Body of pancreas (tissue), 4 donors: ENCODE data around the gene GPR161. TPM values are rescaled to one million over a fixed set of nuclear protein-coding genes. Genes with fewer than 3 reads are reported as not detected.

Experiments used
- ATAC-seq: fragments of 150-250 bp; one replicate; pipeline ENCODE4 v1.9.1; 2016
- DNase-seq, 4 donors: peaks; one replicate each; pipeline ENCODE4 v3.0.0-alpha.2; 2019
- H3K27ac ChIP-seq, 4 donors: fragments of 200-600 bp; sonication (generic); 1 replicate in 3 of 4; 2 replicates in 1 of 4; pipeline versions ENCODE4 v1.5.1 to v1.6.1; 2016 to 2019; ENCODE audit warnings: mild to moderate bottlenecking in 1 of 4, mixed read lengths in 1 of 4, moderate library complexity in 1 of 4
- H3K27me3 ChIP-seq, 2 donors: fragments of 200-600 bp; sonication (generic); one replicate each; pipeline ENCODE4 v1.6.0; 2016; ENCODE audit warnings: mild to moderate bottlenecking in 1 of 2
- H3K36me3 ChIP-seq, 2 donors: fragments of 200-600 bp; sonication (generic); replicated peaks in 1 of 2; 2 replicates each; pipeline ENCODE4 v1.5.1; 2016; ENCODE audit warnings: low read depth in 2 of 2; ENCODE audit not compliant: insufficient read depth in 1 of 2
- H3K4me1 ChIP-seq: fragments of 200-600 bp; sonication (generic); one replicate; pipeline ENCODE4 v1.6.0; 2016
- H3K4me3 ChIP-seq, 2 donors: fragments of 200-600 bp; sonication (generic); 1 replicate in 1 of 2; 2 replicates in 1 of 2; pipeline ENCODE4 v1.5.1; 2016 to 2019
- H3K9me3 ChIP-seq, 3 donors: fragments of 200-600 bp; sonication (generic); 1 replicate in 2 of 3; 2 replicates in 1 of 3; pipeline ENCODE4 v1.5.1; 2016
- CTCF ChIP-seq, 7 experiments: fragments of 450-650 bp in 4 of 7; fragments of 200-600 bp in 3 of 7; sonication (generic) in 3 of 7; IDR thresholded peaks; one replicate each; pipeline ENCODE4 v1.5.1; 2016 to 2019; ENCODE audit warnings: antibody characterized with exemption in 7 of 7
- POLR2A ChIP-seq, 3 donors: fragments of 450-650 bp; IDR thresholded peaks; one replicate each; pipeline ENCODE4 v1.6.1; 2016; ENCODE audit warnings: antibody characterized with exemption in 3 of 3, mild to moderate bottlenecking in 2 of 3
- WGBS, 2 donors: methylation state at CpG; one replicate each; pipeline ENCODE4 v1.1.5; 2017; 5-methylcytosine and 5-hydroxymethylcytosine counted together
- intact Hi-C: fragments of 100-400 bp; cut with DNase I; formaldehyde crosslinking; loops from one replicate; pipeline ENCODE4 v1.15.1; 2023
- total RNA-seq, 2 donors: library from RNA; depleted of rRNA; stranded (reverse); fragments of >200 nt; gene quantifications; one replicate each; pipeline ENCODE4 v1.1.0, GENCODE V29; 2016

The GPR161 gene
- total RNA-seq, 2 donors from 2014 or later: 2.6 to 6.5 TPM

DNA sequence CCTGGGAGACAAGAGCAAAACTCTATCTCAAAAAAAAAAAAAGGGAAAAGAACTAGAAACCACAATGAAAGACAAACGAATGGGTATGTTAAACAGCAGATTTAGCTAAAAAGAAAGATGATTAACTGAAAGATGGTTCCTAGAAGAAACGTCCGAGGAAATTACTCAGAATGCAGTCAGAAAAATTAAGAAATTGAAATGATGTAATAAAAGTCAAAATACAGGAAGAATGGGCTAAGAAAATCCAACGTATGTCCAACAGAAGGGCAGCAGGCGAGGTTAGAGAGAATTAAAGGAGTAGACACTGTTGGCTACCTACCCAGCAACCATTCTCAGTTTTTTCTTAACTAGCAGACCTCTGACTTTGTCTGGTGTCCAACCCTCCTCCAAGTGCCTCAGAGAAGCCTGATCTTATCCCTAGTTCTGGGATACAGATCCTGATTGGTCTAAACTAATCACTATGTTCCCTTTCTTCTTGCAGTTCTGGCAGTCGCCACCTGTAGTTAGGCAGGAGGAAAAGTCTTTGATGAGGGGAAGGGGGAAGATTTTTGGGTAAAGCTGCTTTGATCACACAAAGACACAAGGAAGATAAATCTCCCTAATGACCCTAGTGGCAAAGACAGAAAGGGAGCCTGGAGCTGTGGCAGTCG lies 25.7 kb downstream of the GPR161 start:
- Histone ChIP-seq H3K27me3 (no peaks in the 10 kb centered on the region), H3K27ac (no peak overlapping the region), H3K9me3 (no peaks in the 10 kb centered on the region), H3K36me3 (no peaks in the 10 kb centered on the region), H3K4me3 (no peak overlapping the region), H3K4me1 (peaks cover 21% of the 10 kb centered on the region)
- DNase-seq: no peak
- 73 to 92% methylated on average over 7 of the region's 7 CpGs for WGBS, 2 donors
- no peak for ATAC-seq
- TF ChIP-seq CTCF (IDR thresholded peaks at IDR 0.05) (no peak), POLR2A (IDR thresholded peaks at IDR 0.05) (no peak)
- intact Hi-C loops: no loop called here

- Histone ChIP-seq H3K27me3 (no peaks in the 10 kb centered on the region), H3K9me3 (no peaks in the 10 kb centered on the region), H3K36me3 (no peaks in the 10 kb centered on the region), H3K4me3 (no peak overlapping the region), H3K4me1 (peaks cover 7% of the 10 kb centered on the region), H3K27ac (no peak overlapping the region)
- 86 to 92% methylated on average over 8 of the region's 8 CpGs for WGBS, 2 donors
- TF ChIP-seq POLR2A (IDR thresholded peaks at IDR 0.05) (no peak), CTCF (IDR thresholded peaks at IDR 0.05) (no peak)
- intact Hi-C loops: no loop called here
- no peak for ATAC-seq
- no peak for DNase-seq
Observed at GRCh38 chr1:168106274-168106673, 30.5 kb downstream of the GPR161 start.

- peaks cover 7% of the 10 kb centered on the region for H3K4me1 ChIP-seq
- WGBS, 2 donors: 94 to 97% methylated on average over 6 of the region's 6 CpGs
- TF ChIP-seq POLR2A (IDR thresholded peaks at IDR 0.05) (no peak), CTCF (IDR thresholded peaks at IDR 0.05) (no peak)
- H3K9me3 ChIP-seq: no peaks in the 10 kb centered on the region
- intact Hi-C loops: no loop called here
- DNase-seq (no peak), ATAC-seq (no peak)
- H3K36me3 ChIP-seq: no peaks in the 10 kb centered on the region
- no peak overlapping the region for H3K27ac ChIP-seq
- H3K4me3 ChIP-seq: no peak overlapping the region
- H3K27me3 ChIP-seq: no peaks in the 10 kb centered on the region
Observed at GRCh38 chr1:168105846-168106245, 30.9 kb downstream of the GPR161 start.

- Histone ChIP-seq H3K4me1 (peaks cover 7% of the 10 kb centered on the region), H3K36me3 (no peaks in the 10 kb centered on the region), H3K4me3 (no peak overlapping the region), H3K27ac (no peak overlapping the region), H3K27me3 (no peaks in the 10 kb centered on the region), H3K9me3 (no peaks in the 10 kb centered on the region)
- no peak for TF ChIP-seq POLR2A (IDR thresholded peaks at IDR 0.05)
- no peak for TF ChIP-seq CTCF (IDR thresholded peaks at IDR 0.05)
- intact Hi-C loops: no loop called here
- DNase-seq: no peak
- WGBS, 2 donors: 79 to 82% methylated on average over 11 of the region's 11 CpGs
- ATAC-seq: no peak
Observed at GRCh38 chr1:168104535-168104934, 32.2 kb downstream of the GPR161 start.

GRCh38 chr1:168102487-168102886 lies 34.2 kb downstream of the GPR161 start:
- no peaks in the 10 kb centered on the region for H3K27me3 ChIP-seq
- peaks cover 7% of the 10 kb centered on the region for H3K4me1 ChIP-seq
- H3K27ac ChIP-seq: no peak overlapping the region
- 77 to 88% methylated on average over 1 of the region's 1 CpG for WGBS, 2 donors
- H3K36me3 ChIP-seq: no peaks in the 10 kb centered on the region
- ATAC-seq: no peak
- TF ChIP-seq CTCF (IDR thresholded peaks at IDR 0.05) (no peak), POLR2A (IDR thresholded peaks at IDR 0.05) (no peak)
- H3K9me3 ChIP-seq: no peaks in the 10 kb centered on the region
- intact Hi-C loops: no loop called here
- no peak overlapping the region for H3K4me3 ChIP-seq
- no peak for DNase-seq
